ENCODE results near the gene OR3A2. TPM values are rescaled to one million over a fixed set of nuclear protein-coding genes. Genes with fewer than 3 reads are reported as not detected.
"Not testable (repeated sequence)": the region's sequence is repeated elsewhere in the genome, so short reads cannot be mapped to it uniquely, and the experiment has no call there.

The OR3A2 gene
- total RNA-seq, 1 experiment from 2014 or later = not detected

DNA sequence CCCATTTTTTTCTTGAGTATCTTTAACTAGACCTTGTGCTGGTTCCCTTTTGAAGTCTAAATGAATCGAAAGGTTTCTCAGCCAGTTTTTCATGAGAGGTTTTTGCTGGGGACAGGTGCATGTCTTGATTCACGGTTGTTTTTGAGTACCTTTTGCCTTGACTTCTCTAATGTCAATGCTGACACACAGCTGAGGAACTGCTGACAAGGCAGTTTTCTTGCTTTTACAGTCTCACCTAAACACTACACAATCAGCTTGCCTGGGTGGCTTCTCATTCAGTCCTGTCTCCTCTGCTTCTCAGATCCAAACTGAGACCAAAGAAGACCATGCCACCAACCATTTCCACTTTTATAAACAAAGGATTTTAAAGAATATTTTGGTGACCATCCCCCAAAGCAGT is 32.1 kb upstream of the OR3A2 start:
- H3K27me3 ChIP-seq (replicated peaks; ENCODE audit: control insufficient read depth, insufficient read depth, low read length) = no peaks in the 10 kb centered on the region
- ChIA-PET CTCF (no interaction called here), POLR2A (no interaction called here)
- H3K4me3 ChIP-seq (ENCODE audit: low read depth, low read length) = no peak overlapping the region
- H3K4me1 ChIP-seq = no peaks in the 10 kb centered on the region
- no peaks in the 10 kb centered on the region for H3K36me3 Mint-ChIP-seq (ENCODE audit: insufficient read depth, unreplicated experiment)
- no peaks in the 10 kb centered on the region for H3K4me1 Mint-ChIP-seq (ENCODE audit: low read depth, unreplicated experiment)
- no peak for DNase-seq
- H3K9me3 ChIP-seq = no peaks in the 10 kb centered on the region
- BruUV-seq (replicated peaks) = no TSS peak
- H3K36me3 ChIP-seq (ENCODE audit: control insufficient read depth, insufficient read depth, low read length) = no peaks in the 10 kb centered on the region
- TF ChIP-seq, protein P1, sequence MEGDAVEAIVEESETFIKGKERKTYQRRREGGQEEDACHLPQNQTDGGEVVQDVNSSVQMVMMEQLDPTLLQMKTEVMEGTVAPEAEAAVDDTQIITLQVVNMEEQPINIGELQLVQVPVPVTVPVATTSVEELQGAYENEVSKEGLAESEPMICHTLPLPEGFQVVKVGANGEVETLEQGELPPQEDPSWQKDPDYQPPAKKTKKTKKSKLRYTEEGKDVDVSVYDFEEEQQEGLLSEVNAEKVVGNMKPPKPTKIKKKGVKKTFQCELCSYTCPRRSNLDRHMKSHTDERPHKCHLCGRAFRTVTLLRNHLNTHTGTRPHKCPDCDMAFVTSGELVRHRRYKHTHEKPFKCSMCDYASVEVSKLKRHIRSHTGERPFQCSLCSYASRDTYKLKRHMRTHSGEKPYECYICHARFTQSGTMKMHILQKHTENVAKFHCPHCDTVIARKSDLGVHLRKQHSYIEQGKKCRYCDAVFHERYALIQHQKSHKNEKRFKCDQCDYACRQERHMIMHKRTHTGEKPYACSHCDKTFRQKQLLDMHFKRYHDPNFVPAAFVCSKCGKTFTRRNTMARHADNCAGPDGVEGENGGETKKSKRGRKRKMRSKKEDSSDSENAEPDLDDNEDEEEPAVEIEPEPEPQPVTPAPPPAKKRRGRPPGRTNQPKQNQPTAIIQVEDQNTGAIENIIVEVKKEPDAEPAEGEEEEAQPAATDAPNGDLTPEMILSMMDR (IDR thresholded peaks at IDR 0.05; ENCODE audit: insufficient read depth in 1 of 2, low read depth in 1 of 2, low read length in 1 of 2, severe bottlenecking in 1 of 2, unreplicated experiment in 1 of 2) = no peak
- H3K9me3 Mint-ChIP-seq (ENCODE audit: unreplicated experiment) = no peaks in the 10 kb centered on the region
- no peak overlapping the region for H3K4me3 Mint-ChIP-seq (ENCODE audit: unreplicated experiment)
- intact Hi-C loops (cut with micrococcal nuclease; ENCODE audit: unreplicated experiment) = no loop called here
- H3K27me3 Mint-ChIP-seq (ENCODE audit: insufficient read depth, unreplicated experiment) = peaks cover 5% of the 10 kb centered on the region
- no peak overlapping the region for H3K27ac Mint-ChIP-seq (ENCODE audit: unreplicated experiment)

DNA sequence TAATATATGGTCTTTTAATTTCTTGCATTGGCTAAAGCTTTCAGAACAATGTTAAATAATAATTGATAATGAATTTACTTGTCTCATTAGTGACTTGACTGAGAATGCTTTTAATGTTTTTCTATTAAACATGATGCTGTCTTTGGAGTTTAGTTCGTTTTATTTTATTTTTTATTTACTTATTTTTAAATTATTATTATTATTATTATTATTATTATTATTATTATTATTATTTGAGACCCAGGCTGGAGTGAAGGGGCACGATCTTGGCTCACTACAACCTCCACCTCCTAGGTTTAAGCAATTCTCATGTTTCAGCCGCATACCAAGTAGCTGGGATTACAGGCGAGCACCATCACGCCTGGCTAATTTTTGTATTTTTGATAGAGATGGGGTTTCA is 29.5 kb upstream of the OR3A2 start:
- H3K36me3 ChIP-seq (ENCODE audit: control insufficient read depth, insufficient read depth, low read length) = no peaks in the 10 kb centered on the region
- ChIA-PET POLR2A (no interaction called here), CTCF (no interaction called here)
- BruUV-seq (replicated peaks) = no TSS peak
- H3K36me3 Mint-ChIP-seq (ENCODE audit: insufficient read depth, unreplicated experiment) = no peaks in the 10 kb centered on the region
- no peak overlapping the region for H3K27ac Mint-ChIP-seq (ENCODE audit: unreplicated experiment)
- H3K9me3 Mint-ChIP-seq (ENCODE audit: unreplicated experiment) = no peaks in the 10 kb centered on the region
- intact Hi-C loops (cut with micrococcal nuclease; ENCODE audit: unreplicated experiment) = no loop called here
- H3K4me1 Mint-ChIP-seq (ENCODE audit: low read depth, unreplicated experiment) = no peaks in the 10 kb centered on the region
- H3K27me3 Mint-ChIP-seq (ENCODE audit: insufficient read depth, unreplicated experiment) = peaks cover 6% of the 10 kb centered on the region
- no peaks in the 10 kb centered on the region for H3K4me1 ChIP-seq
- no peaks in the 10 kb centered on the region for H3K27me3 ChIP-seq (replicated peaks; ENCODE audit: control insufficient read depth, insufficient read depth, low read length)
- no peak for DNase-seq
- no peak overlapping the region for H3K4me3 ChIP-seq (ENCODE audit: low read depth, low read length)
- H3K4me3 Mint-ChIP-seq (ENCODE audit: unreplicated experiment) = no peak overlapping the region
- H3K9me3 ChIP-seq = no peaks in the 10 kb centered on the region
- TF ChIP-seq, protein P1 (IDR thresholded peaks at IDR 0.05; ENCODE audit: insufficient read depth in 1 of 2, low read depth in 1 of 2, low read length in 1 of 2, severe bottlenecking in 1 of 2, unreplicated experiment in 1 of 2) = no peak

GRCh38 chr17:3412216-3412615 is 26.1 kb upstream of the OR3A2 start:
- H3K27me3 ChIP-seq (replicated peaks; ENCODE audit: control insufficient read depth, insufficient read depth, low read length); DNase-seq; H3K4me3 ChIP-seq (ENCODE audit: low read depth, low read length); POLR2A ChIA-PET; H3K4me1 ChIP-seq; CTCF ChIA-PET; H3K36me3 ChIP-seq (ENCODE audit: control insufficient read depth, insufficient read depth, low read length); BruUV-seq (replicated peaks); intact Hi-C loops (cut with micrococcal nuclease; ENCODE audit: unreplicated experiment); H3K4me1 Mint-ChIP-seq (ENCODE audit: low read depth, unreplicated experiment); H3K4me3 Mint-ChIP-seq (ENCODE audit: unreplicated experiment); H3K27me3 Mint-ChIP-seq (ENCODE audit: insufficient read depth, unreplicated experiment); H3K27ac Mint-ChIP-seq (ENCODE audit: unreplicated experiment); H3K9me3 ChIP-seq; H3K36me3 Mint-ChIP-seq (ENCODE audit: insufficient read depth, unreplicated experiment): not testable (repeated sequence)
- peaks cover 13% of the 10 kb centered on the region for H3K9me3 Mint-ChIP-seq (ENCODE audit: unreplicated experiment)

DNA sequence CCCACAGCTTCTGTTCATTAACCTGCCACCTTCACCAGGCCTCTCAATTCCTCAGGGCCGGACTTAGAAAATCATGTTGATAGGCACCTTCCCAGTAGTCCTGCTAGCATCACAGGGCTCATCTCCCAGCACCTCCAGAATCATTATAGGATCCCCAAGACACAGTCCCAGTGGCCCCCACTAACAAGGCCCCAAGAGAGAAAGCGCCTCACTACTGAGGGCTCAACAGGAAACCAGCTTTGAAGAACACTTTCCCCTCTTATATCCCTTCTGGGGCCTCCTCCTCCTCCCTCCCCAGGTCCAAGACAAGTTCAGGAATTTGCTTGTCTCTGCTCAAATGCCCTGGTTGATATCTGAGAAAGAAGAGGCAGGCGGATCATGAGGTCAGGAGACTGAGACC is 25.0 kb upstream of the OR3A2 start, which contains the start of gene OR3A3:
TSS of gene OR3A3 (plus strand) at position 301 of the 400 bp plus-strand sequence.
- ChIA-PET CTCF (no interaction called here), POLR2A (no interaction called here)
- Mint-ChIP-seq H3K27ac (ENCODE audit: unreplicated experiment) (no peak within 1 kb of the TSS), H3K9me3 (ENCODE audit: unreplicated experiment) (peaks cover 24% of the 10 kb centered on the region), H3K4me3 (ENCODE audit: unreplicated experiment) (no peak within 1 kb of the TSS), H3K4me1 (ENCODE audit: low read depth, unreplicated experiment) (no peaks in the 10 kb centered on the region), H3K36me3 (ENCODE audit: insufficient read depth, unreplicated experiment) (no peaks in the 10 kb centered on the region), H3K27me3 (ENCODE audit: insufficient read depth, unreplicated experiment) (peaks cover 9% of the 10 kb centered on the region)
- no peak for DNase-seq
- intact Hi-C loops (cut with micrococcal nuclease; ENCODE audit: unreplicated experiment) = no loop called here
- BruUV-seq (replicated peaks) = no TSS peak
- Histone ChIP-seq H3K9me3 (peaks cover 5% of the 10 kb centered on the region; the same call in 1 of the 2 replicates), H3K4me3 (ENCODE audit: low read depth, low read length) (no peak within 1 kb of the TSS), H3K27me3 (replicated peaks; ENCODE audit: control insufficient read depth, insufficient read depth, low read length) (no peaks in the 10 kb centered on the region), H3K4me1 (no peaks in the 10 kb centered on the region), H3K36me3 (ENCODE audit: control insufficient read depth, insufficient read depth, low read length) (no peaks in the 10 kb centered on the region)
- TF ChIP-seq, protein P1 (IDR thresholded peaks at IDR 0.05; ENCODE audit: insufficient read depth in 1 of 2, low read depth in 1 of 2, low read length in 1 of 2, severe bottlenecking in 1 of 2, unreplicated experiment in 1 of 2) = no peak

DNA sequence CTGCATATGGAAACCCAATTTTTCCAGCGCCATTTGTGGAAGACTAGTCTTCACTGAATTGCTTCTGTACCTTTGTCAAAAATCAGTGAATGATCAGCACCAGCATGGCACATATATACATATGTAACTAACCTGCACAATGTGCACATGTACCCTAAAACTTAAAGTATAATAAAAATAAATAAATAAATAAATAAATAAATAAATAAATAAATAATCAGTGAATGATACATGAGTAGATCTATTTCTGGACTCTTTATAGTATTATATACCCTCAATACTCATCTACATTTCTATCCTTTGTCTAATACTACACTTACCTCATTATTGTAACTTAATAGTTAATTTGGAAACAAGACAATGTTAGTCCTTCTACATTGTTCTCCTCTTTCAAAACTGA is 17.7 kb upstream of the OR3A2 start:
- Mint-ChIP-seq H3K27me3 (ENCODE audit: insufficient read depth, unreplicated experiment) (peaks cover 15% of the 10 kb centered on the region), H3K9me3 (ENCODE audit: unreplicated experiment) (peaks cover 34% of the 10 kb centered on the region)
- POLR2A ChIA-PET; H3K4me1 Mint-ChIP-seq (ENCODE audit: low read depth, unreplicated experiment); H3K27ac Mint-ChIP-seq (ENCODE audit: unreplicated experiment); H3K36me3 Mint-ChIP-seq (ENCODE audit: insufficient read depth, unreplicated experiment); H3K9me3 ChIP-seq; intact Hi-C loops (cut with micrococcal nuclease; ENCODE audit: unreplicated experiment); H3K4me3 Mint-ChIP-seq (ENCODE audit: unreplicated experiment); BruUV-seq (replicated peaks); H3K36me3 ChIP-seq (ENCODE audit: control insufficient read depth, insufficient read depth, low read length); H3K4me3 ChIP-seq (ENCODE audit: low read depth, low read length); CTCF ChIA-PET; H3K27me3 ChIP-seq (replicated peaks; ENCODE audit: control insufficient read depth, insufficient read depth, low read length); DNase-seq; H3K4me1 ChIP-seq: not testable (repeated sequence)
